ENCODE results near the gene GEMIN7.

- no peak for TF ChIP-seq CTCF (IDR thresholded peaks at IDR 0.05; ENCODE audit: low read depth, low read length)
- no peak for TF ChIP-seq POLR2A (IDR thresholded peaks at IDR 0.05; ENCODE audit: extremely low read depth, insufficient read length)
- TF ChIP-seq, protein P1, sequence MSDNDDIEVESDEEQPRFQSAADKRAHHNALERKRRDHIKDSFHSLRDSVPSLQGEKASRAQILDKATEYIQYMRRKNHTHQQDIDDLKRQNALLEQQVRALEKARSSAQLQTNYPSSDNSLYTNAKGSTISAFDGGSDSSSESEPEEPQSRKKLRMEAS (IDR thresholded peaks at IDR 0.05; ENCODE audit: low read depth, low read length), result no peak
Measured at GRCh38 chr19:45119582-45119981, 40.5 kb downstream of the GEMIN7 start.

All from NB4 (cell line).